Measurements from ENCODE around the gene ZNF318. TPM values are rescaled to one million over a fixed set of nuclear protein-coding genes. Genes with fewer than 3 reads are reported as not detected.
A peak's percentile ranks its signal among the peaks of the same experiment; 100 is the strongest.

Gene ZNF318
- total and polyA plus RNA-seq, 2 donors (not counting 1 experiment from before 2014, with no cell fraction given) = 79.7 to 91.8 TPM

DNA sequence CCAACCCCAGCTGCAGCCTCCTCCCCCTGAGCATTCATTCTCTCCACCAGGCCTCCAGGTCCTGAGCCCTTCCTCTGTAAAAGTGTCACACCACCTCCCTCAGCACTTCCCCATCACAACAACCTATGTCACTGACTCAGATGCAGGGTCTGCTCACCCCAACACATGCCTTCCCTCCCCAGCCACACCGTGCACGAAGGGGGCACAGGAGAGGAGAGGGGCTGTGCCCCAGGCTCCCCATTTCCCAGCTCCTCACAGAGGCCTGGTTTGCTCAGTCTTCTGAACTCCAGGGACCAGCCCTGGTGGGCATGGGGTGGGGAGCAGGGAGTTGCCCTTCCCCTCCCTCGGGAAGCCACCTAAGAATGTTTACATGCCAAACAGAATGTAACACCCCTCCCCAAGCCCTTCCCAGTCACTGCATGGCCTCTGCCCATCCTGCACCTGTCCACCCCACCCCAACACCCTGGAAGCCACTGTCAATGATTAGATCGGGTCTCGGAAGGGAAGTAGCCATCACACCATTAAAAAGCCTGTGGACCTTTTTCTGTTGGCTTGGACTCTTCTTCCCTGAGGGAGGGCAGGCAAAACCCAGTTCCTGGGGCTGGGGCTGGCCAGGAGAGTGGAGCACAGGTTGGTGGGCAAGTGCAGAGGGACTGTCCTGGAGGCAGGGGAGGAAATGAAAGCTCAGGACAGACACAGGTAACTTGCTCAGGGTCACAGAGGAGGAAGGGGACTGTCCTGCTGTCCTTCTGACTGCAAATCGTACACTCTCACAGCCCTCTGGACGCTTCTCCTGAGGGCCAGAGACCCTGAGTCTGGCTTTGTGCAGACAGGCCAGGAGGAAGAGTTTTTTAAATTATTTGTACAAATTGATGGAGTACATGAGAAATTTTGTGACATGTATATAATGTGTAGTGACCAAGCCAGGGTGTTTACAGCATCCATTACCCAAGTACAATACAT, 81.4 kb downstream of the ZNF318 start:
- Histone ChIP-seq H3K27me3 (replicated peaks in 1 of 4; ENCODE audit: control extremely low read depth in 1 of 4, control insufficient read depth in 3 of 4, insufficient read depth in 4 of 4, low read length in 3 of 4) (peaks cover 0 to 26% (median 5%) of the 10 kb centered on the region in 4 experiments), H3K27ac (ENCODE audit: low read length in 2 of 2) (no peak overlapping the region), H2AFZ (ENCODE audit: insufficient read depth, low read depth, low read length, poor library complexity, severe bottlenecking) (no peak overlapping the region), H3K9ac (ENCODE audit: low read length) (no peak overlapping the region), H3K4me2 (replicated peaks; ENCODE audit: low read depth, low read length, poor library complexity, severe bottlenecking) (no peak overlapping the region), H3K36me3 (replicated peaks in 1 of 2; ENCODE audit: control extremely low read depth in 1 of 2, control insufficient read depth in 1 of 2, extremely low read depth in 1 of 2, insufficient read depth in 2 of 2, low read length in 1 of 2) (no peaks in the 10 kb centered on the region), H4K20me1 (ENCODE audit: control insufficient read depth, insufficient read depth, low read length, poor library complexity, severe bottlenecking) (no peaks in the 10 kb centered on the region), H3K4me3 (ENCODE audit: control extremely low read depth in 1 of 5, extremely low read depth in 1 of 5, insufficient read depth in 1 of 5, low read depth in 2 of 5, low read length in 4 of 5) (no peak overlapping the region), H3K79me2 (ENCODE audit: control insufficient read depth, insufficient read depth, low read length) (no peaks in the 10 kb centered on the region), H3K4me1 (ENCODE audit: control insufficient read depth in 2 of 2, insufficient read depth in 2 of 2, low read length in 2 of 2) (no peaks in the 10 kb centered on the region), H3K9me3 (ENCODE audit: control extremely low read depth in 1 of 3, control insufficient read depth in 2 of 3, insufficient read depth in 1 of 3, low read length in 2 of 3) (no peaks in the 10 kb centered on the region)
- ChIA-PET POLR2A (no interaction called here), CTCF (interaction anchor here (1.1 kb wide), 1 partner anchor 61 kb away, joined by 3 read pairs; no protein-coding TSS in a partner anchor)
- ATAC-seq (ENCODE audit: low read depth) = no peak
- Mint-ChIP-seq H3K27ac (peak overlapping the region; percentile 27), H3K9me3 (ENCODE audit: insufficient read depth) (no peaks in the 10 kb centered on the region), H3K27me3 (peaks cover 23% of the 10 kb centered on the region), H3K4me1 (peaks cover 5% of the 10 kb centered on the region), H3K4me3 (no peak overlapping the region)
- 100% methylated on average over 2 of the region's 7 CpGs for WGBS (ENCODE audit: insufficient coverage)
- DNase-seq = no peak
- intact Hi-C loops (cut with micrococcal nuclease) = no loop called here
- no peak for TF ChIP-seq EZH2 (IDR thresholded peaks at IDR 0.05; ENCODE audit: borderline replicate concordance, insufficient read depth, low read depth, low read length, poor library complexity, severe bottlenecking)
- TF ChIP-seq, protein P1, sequence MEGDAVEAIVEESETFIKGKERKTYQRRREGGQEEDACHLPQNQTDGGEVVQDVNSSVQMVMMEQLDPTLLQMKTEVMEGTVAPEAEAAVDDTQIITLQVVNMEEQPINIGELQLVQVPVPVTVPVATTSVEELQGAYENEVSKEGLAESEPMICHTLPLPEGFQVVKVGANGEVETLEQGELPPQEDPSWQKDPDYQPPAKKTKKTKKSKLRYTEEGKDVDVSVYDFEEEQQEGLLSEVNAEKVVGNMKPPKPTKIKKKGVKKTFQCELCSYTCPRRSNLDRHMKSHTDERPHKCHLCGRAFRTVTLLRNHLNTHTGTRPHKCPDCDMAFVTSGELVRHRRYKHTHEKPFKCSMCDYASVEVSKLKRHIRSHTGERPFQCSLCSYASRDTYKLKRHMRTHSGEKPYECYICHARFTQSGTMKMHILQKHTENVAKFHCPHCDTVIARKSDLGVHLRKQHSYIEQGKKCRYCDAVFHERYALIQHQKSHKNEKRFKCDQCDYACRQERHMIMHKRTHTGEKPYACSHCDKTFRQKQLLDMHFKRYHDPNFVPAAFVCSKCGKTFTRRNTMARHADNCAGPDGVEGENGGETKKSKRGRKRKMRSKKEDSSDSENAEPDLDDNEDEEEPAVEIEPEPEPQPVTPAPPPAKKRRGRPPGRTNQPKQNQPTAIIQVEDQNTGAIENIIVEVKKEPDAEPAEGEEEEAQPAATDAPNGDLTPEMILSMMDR (IDR thresholded peaks at IDR 0.05) = no peak

Measured in B cell (primary cell).